ENCODE data around the gene UBE2O. TPM values are rescaled to one million over a fixed set of nuclear protein-coding genes. Genes with fewer than 3 reads are reported as not detected.

UBE2O gene
- total RNA-seq, 1 experiment from 2014 or later = 64.7 TPM

- no peak overlapping the region for H3K4me3 ChIP-seq (ENCODE audit: low read length)
- ATAC-seq = peak; percentile 25
- peaks cover 28% of the 10 kb centered on the region for H3K4me1 ChIP-seq (ENCODE audit: insufficient read depth, low read length)
- no TSS peak for BruUV-seq (replicated peaks)
- ChIA-PET POLR2A (ENCODE audit: unreplicated experiment) (interaction anchor here (0.5 kb wide), 1 partner anchor 14 kb away, joined by 3 read pairs; no protein-coding TSS in a partner anchor), CTCF (interaction anchor here (0.6 kb wide), 1 partner anchor 1413 kb away, joined by 6 read pairs; no protein-coding TSS in a partner anchor)
- no peaks in the 10 kb centered on the region for H3K9me3 ChIP-seq (ENCODE audit: low read length)
- H3K9ac ChIP-seq (ENCODE audit: low read length) = peak overlapping the region; percentile 34
- H3K9me2 ChIP-seq (replicated peaks; ENCODE audit: low read length) = no peaks in the 10 kb centered on the region
- intact Hi-C loops (cut with micrococcal nuclease) = loop anchor here (2.0 kb wide), 1 partner anchor 17 kb away; no protein-coding TSS in a partner anchor
- peak overlapping the region; percentile 80 for H3K27ac ChIP-seq (ENCODE audit: low read length)
- no peaks in the 10 kb centered on the region for H3F3A ChIP-seq (ENCODE audit: low read length, unreplicated experiment)
- peak; percentile 77 for DNase-seq
- no peaks in the 10 kb centered on the region for H3K27me3 ChIP-seq (ENCODE audit: low read length)
- TF ChIP-seq EZH2 (IDR thresholded peaks at IDR 0.05; ENCODE audit: low read length, unreplicated experiment) (no peak), CTCF (conservative IDR thresholded peaks at IDR 0.05; ENCODE audit: low read depth, low read length) (no peak), EZH2phosphoT487 (IDR thresholded peaks at IDR 0.05; ENCODE audit: borderline replicate concordance, low read length) (no peak)
- H3K36me3 ChIP-seq (ENCODE audit: low read depth, low read length) = no peaks in the 10 kb centered on the region
- no peaks in the 10 kb centered on the region for H3K79me2 ChIP-seq (ENCODE audit: low read length)
- H4K20me1 ChIP-seq (ENCODE audit: low read length) = no peaks in the 10 kb centered on the region
- no peak overlapping the region for H3K4me2 ChIP-seq (ENCODE audit: low read length)
- no peak overlapping the region for H2AFZ ChIP-seq (ENCODE audit: low read length)
Measured at GRCh38 chr17:76371656-76372628, 81.0 kb downstream of the UBE2O start.

GRCh38 chr17:76370261-76370993 lies 82.5 kb downstream of the UBE2O start:
- no peaks in the 10 kb centered on the region for H3K79me2 ChIP-seq (ENCODE audit: low read length)
- ChIA-PET POLR2A (ENCODE audit: unreplicated experiment) (interaction anchor here (0.5 to 1.3 kb wide), 7 partner anchors 8 to 1106 kb away, joined by 4 to 15 read pairs (median 6); partner anchors contain the start of gene PRPSAP1), CTCF (interaction anchor here (0.5 to 1.7 kb wide), 18 partner anchors 8 to 1959 kb away, joined by 3 to 24 read pairs (median 4); partner anchors contain the start of genes PRPSAP1 and SPHK1)
- peak overlapping the region; percentile 26 for H2AFZ ChIP-seq (ENCODE audit: low read length)
- H3K27me3 ChIP-seq (ENCODE audit: low read length) = no peaks in the 10 kb centered on the region
- H3F3A ChIP-seq (ENCODE audit: low read length, unreplicated experiment) = no peaks in the 10 kb centered on the region
- peaks cover 28% of the 10 kb centered on the region for H3K4me1 ChIP-seq (ENCODE audit: insufficient read depth, low read length)
- DNase-seq (peak; percentile 99), ATAC-seq (peak; percentile 97)
- H4K20me1 ChIP-seq (ENCODE audit: low read length) = no peaks in the 10 kb centered on the region
- no TSS peak for BruUV-seq (replicated peaks)
- peak overlapping the region; percentile 51 for H3K4me2 ChIP-seq (ENCODE audit: low read length)
- H3K9ac ChIP-seq (ENCODE audit: low read length) = peak overlapping the region; percentile 34
- intact Hi-C loops (cut with micrococcal nuclease) = loop anchor here (1.0 to 2.0 kb wide), 3 partner anchors 15 to 28 kb away; no protein-coding TSS in a partner anchor
- H3K9me3 ChIP-seq (ENCODE audit: low read length) = no peaks in the 10 kb centered on the region
- H3K9me2 ChIP-seq (replicated peaks; ENCODE audit: low read length) = no peaks in the 10 kb centered on the region
- H3K36me3 ChIP-seq (ENCODE audit: low read depth, low read length) = no peaks in the 10 kb centered on the region
- peak overlapping the region; percentile 8; the same call in 1 of the 2 replicates for H3K4me3 ChIP-seq (ENCODE audit: low read length)
- peak overlapping the region; percentile 80 for H3K27ac ChIP-seq (ENCODE audit: low read length)
- no peak for TF ChIP-seq EZH2 (IDR thresholded peaks at IDR 0.05; ENCODE audit: low read length, unreplicated experiment)
- peak; percentile 100 for TF ChIP-seq CTCF (conservative IDR thresholded peaks at IDR 0.05; ENCODE audit: low read depth, low read length)

All from PC-3 (cell line).